ENCODE data around the gene BBS9. TPM values are rescaled to one million over a fixed set of nuclear protein-coding genes. Genes with fewer than 3 reads are reported as not detected.

Gene BBS9
- total and polyA plus RNA-seq, 2 donors (not counting 3 experiments of a cell fraction or from before 2014, with no cell fraction given): 5.7 to 17.4 TPM

DNA sequence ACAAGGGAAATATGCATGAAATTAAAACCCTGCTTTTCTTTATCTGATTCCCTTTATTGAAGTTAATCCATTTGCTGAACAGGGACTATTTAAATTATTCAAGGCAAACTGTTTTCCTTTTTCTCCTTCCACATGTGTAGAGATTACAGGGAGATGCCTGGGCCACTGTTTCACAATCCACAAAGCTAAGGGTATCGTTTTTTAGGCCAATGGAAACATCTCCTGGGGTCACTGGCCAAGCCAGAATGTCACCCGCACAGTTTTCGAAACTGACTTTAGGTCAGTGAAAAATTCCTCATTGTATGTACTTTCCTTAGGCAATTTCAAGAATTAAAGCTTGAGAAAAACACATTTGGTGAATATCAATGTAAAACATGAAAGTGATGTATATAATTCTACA lies 516.8 kb downstream of the BBS9 start:
- H4K20me1 ChIP-seq (replicated peaks; ENCODE audit: control insufficient read depth, extremely low read depth, insufficient read depth, low read length): no peaks in the 10 kb centered on the region
- CTCF ChIA-PET: interaction anchor here (0.8 kb wide), 1 partner anchor 114 kb away, joined by 3 read pairs; no protein-coding TSS in a partner anchor
- no peak overlapping the region for H3K9ac ChIP-seq (replicated peaks; ENCODE audit: extremely low read depth, insufficient read depth, low read length)
- no peaks in the 10 kb centered on the region for H3K9me1 ChIP-seq (replicated peaks; ENCODE audit: control insufficient read depth, extremely low read depth, insufficient read depth, low read length)
- H3K9me3 ChIP-seq (replicated peaks; ENCODE audit: control insufficient read depth, insufficient read depth, low read length): no peaks in the 10 kb centered on the region
- dilution Hi-C loops (cut with MboI; ENCODE audit: extremely low pct_ligation_motif_present, low sequenced_read_pairs) (no loop called here), intact Hi-C loops (cut with micrococcal nuclease) (no loop called here)
- no TSS peak for BruUV-seq (replicated peaks)
- no peaks in the 10 kb centered on the region for H3K36me3 ChIP-seq (ENCODE audit: control insufficient read depth in 2 of 2, extremely low read depth in 1 of 2, insufficient read depth in 2 of 2, low read length in 2 of 2)
- DNase-seq (ENCODE audit: low read depth, low spot score): no peak
- no peaks in the 10 kb centered on the region for H3K4me1 ChIP-seq (ENCODE audit: control insufficient read depth, extremely low read depth, insufficient read depth, low read length)
- H3K79me2 ChIP-seq (ENCODE audit: control insufficient read depth, insufficient read depth, low read length): no peaks in the 10 kb centered on the region
- H3K27me3 ChIP-seq (ENCODE audit: control insufficient read depth in 2 of 2, insufficient read depth in 2 of 2, low read length in 2 of 2): no peaks in the 10 kb centered on the region
- POLR2A ChIA-PET: no interaction called here
- no peak for FAIRE-seq
- no peak overlapping the region for H2AFZ ChIP-seq (ENCODE audit: low read depth, low read length)
- H3K4me3 ChIP-seq (replicated peaks in 1 of 3; ENCODE audit: insufficient read depth in 1 of 3, low read depth in 1 of 3, low read length in 3 of 3): no peak overlapping the region
- H3K4me2 ChIP-seq (ENCODE audit: insufficient read depth, low read length): no peak overlapping the region
- no peak for TF ChIP-seq MYC (IDR thresholded peaks at IDR 0.05; ENCODE audit: low read depth, low read length)
- TF ChIP-seq, protein P1, sequence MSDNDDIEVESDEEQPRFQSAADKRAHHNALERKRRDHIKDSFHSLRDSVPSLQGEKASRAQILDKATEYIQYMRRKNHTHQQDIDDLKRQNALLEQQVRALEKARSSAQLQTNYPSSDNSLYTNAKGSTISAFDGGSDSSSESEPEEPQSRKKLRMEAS (IDR thresholded peaks at IDR 0.05; ENCODE audit: insufficient read depth, insufficient read length): no peak
- H3K27ac ChIP-seq (ENCODE audit: insufficient read depth, low read depth, low read length): no peak overlapping the region

DNA sequence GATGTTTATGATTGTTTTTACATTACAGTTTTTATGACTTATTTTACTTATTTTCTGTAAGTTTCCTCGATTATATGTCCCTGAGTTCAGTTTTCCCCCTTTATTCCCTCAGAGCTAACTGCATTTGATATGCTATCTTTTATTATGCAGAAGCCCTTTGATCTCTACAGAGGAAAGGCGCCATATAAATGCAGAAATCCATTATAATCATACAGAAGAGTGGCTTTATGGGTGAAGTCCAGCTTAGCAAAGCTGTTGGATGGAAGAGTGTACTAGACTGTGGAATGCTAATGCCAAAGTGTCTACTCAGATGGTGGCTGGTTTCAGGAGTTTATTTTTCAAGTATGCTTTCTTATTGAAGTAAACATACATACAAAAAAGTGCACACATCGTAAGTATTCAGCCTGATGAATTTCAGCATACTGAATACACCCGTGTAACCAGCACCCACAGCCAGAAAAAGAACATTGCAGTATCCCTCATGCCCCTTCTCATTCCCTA lies 517.6 kb downstream of the BBS9 start:
- ChIA-PET CTCF (interaction anchor here (0.8 kb wide), 1 partner anchor 113 kb away, joined by 3 read pairs; no protein-coding TSS in a partner anchor), POLR2A (no interaction called here)
- Histone ChIP-seq H3K9me3 (replicated peaks; ENCODE audit: control insufficient read depth, insufficient read depth, low read length) (no peaks in the 10 kb centered on the region), H2AFZ (ENCODE audit: low read depth, low read length) (no peak overlapping the region), H3K27me3 (ENCODE audit: control insufficient read depth in 2 of 2, insufficient read depth in 2 of 2, low read length in 2 of 2) (no peaks in the 10 kb centered on the region), H3K4me3 (replicated peaks in 1 of 3; ENCODE audit: insufficient read depth in 1 of 3, low read depth in 1 of 3, low read length in 3 of 3) (no peak overlapping the region), H3K4me1 (ENCODE audit: control insufficient read depth, extremely low read depth, insufficient read depth, low read length) (no peaks in the 10 kb centered on the region), H3K27ac (ENCODE audit: insufficient read depth, low read depth, low read length) (no peak overlapping the region), H3K9me1 (replicated peaks; ENCODE audit: control insufficient read depth, extremely low read depth, insufficient read depth, low read length) (no peaks in the 10 kb centered on the region), H3K36me3 (ENCODE audit: control insufficient read depth in 2 of 2, extremely low read depth in 1 of 2, insufficient read depth in 2 of 2, low read length in 2 of 2) (no peaks in the 10 kb centered on the region), H3K79me2 (ENCODE audit: control insufficient read depth, insufficient read depth, low read length) (no peaks in the 10 kb centered on the region), H4K20me1 (replicated peaks; ENCODE audit: control insufficient read depth, extremely low read depth, insufficient read depth, low read length) (no peaks in the 10 kb centered on the region), H3K4me2 (ENCODE audit: insufficient read depth, low read length) (no peak overlapping the region), H3K9ac (replicated peaks; ENCODE audit: extremely low read depth, insufficient read depth, low read length) (no peak overlapping the region)
- TF ChIP-seq JUN (IDR thresholded peaks at IDR 0.05; ENCODE audit: borderline replicate concordance, insufficient read depth, insufficient read length, low read depth): no peak
- no peak for TF ChIP-seq MYC (IDR thresholded peaks at IDR 0.05; ENCODE audit: low read depth, low read length)
- TF ChIP-seq POLR2A (IDR thresholded peaks at IDR 0.05; ENCODE audit: low read depth, low read length): no peak
- no peak for TF ChIP-seq EZH2 (IDR thresholded peaks at IDR 0.05; ENCODE audit: borderline replicate concordance, low read depth, low read length, severe bottlenecking)
- TF ChIP-seq GATA2 (IDR thresholded peaks at IDR 0.05; ENCODE audit: insufficient read depth, insufficient read length, low read depth, low read length): no peak
- no peak for TF ChIP-seq FOS (IDR thresholded peaks at IDR 0.05; ENCODE audit: borderline replicate concordance, insufficient read depth, low read length)
- TF ChIP-seq, protein P2, sequence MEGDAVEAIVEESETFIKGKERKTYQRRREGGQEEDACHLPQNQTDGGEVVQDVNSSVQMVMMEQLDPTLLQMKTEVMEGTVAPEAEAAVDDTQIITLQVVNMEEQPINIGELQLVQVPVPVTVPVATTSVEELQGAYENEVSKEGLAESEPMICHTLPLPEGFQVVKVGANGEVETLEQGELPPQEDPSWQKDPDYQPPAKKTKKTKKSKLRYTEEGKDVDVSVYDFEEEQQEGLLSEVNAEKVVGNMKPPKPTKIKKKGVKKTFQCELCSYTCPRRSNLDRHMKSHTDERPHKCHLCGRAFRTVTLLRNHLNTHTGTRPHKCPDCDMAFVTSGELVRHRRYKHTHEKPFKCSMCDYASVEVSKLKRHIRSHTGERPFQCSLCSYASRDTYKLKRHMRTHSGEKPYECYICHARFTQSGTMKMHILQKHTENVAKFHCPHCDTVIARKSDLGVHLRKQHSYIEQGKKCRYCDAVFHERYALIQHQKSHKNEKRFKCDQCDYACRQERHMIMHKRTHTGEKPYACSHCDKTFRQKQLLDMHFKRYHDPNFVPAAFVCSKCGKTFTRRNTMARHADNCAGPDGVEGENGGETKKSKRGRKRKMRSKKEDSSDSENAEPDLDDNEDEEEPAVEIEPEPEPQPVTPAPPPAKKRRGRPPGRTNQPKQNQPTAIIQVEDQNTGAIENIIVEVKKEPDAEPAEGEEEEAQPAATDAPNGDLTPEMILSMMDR (IDR thresholded peaks at IDR 0.05; ENCODE audit: extremely low read depth in 1 of 2, insufficient read depth in 1 of 2, low read depth in 1 of 2, low read length in 2 of 2): no peak
- TF ChIP-seq, protein P1 (IDR thresholded peaks at IDR 0.05; ENCODE audit: insufficient read depth, insufficient read length): no peak
- no peak for TF ChIP-seq POLR2AphosphoS5 (IDR thresholded peaks at IDR 0.05; ENCODE audit: insufficient read depth, low read depth, low read length)
- dilution Hi-C loops (cut with MboI; ENCODE audit: extremely low pct_ligation_motif_present, low sequenced_read_pairs): no loop called here
- DNase-seq (ENCODE audit: low read depth, low spot score) (no peak), FAIRE-seq (no peak)
- BruUV-seq (replicated peaks): no TSS peak
- intact Hi-C loops (cut with micrococcal nuclease): no loop called here

All from endothelial cell of umbilical vein (primary cell).